Suprapubic skin (tissue), 4 donors: ENCODE data around the gene TOX3. TPM values are rescaled to one million over a fixed set of nuclear protein-coding genes. Genes with fewer than 3 reads are reported as not detected.

ENCODE experiments used
- DNase-seq, 2 donors: peaks; one replicate each; pipeline ENCODE4 v3.0.0-alpha.2; 2019; ENCODE audit warnings: low spot score in 2 of 2
- H3K27ac ChIP-seq: fragments of 200-600 bp; sonication (generic); one replicate; pipeline ENCODE4 v1.5.1; 2019
- H3K27me3 ChIP-seq: fragments of 200-600 bp; sonication (generic); one replicate; pipeline ENCODE4 v1.5.1; 2019
- H3K36me3 ChIP-seq: fragments of 200-600 bp; sonication (generic); one replicate; pipeline ENCODE4 v1.5.1; 2019
- H3K4me1 ChIP-seq: fragments of 200-600 bp; sonication (generic); one replicate; pipeline ENCODE4 v1.5.1; 2019
- H3K4me3 ChIP-seq: fragments of 200-600 bp; sonication (generic); one replicate; pipeline ENCODE4 v1.5.1; 2019; ENCODE audit warnings: mild to moderate bottlenecking
- H3K9me3 ChIP-seq: fragments of 200-600 bp; sonication (generic); one replicate; pipeline ENCODE4 v1.5.1; 2019
- CTCF ChIP-seq, 2 donors: fragments of 200-600 bp in 1 of 2; fragments of 450-650 bp in 1 of 2; sonication (generic) in 1 of 2; IDR thresholded peaks; one replicate each; pipeline ENCODE4 v1.5.1; 2016 to 2019; ENCODE audit warnings: antibody characterized with exemption in 2 of 2, mild to moderate bottlenecking in 1 of 2, moderate library complexity in 1 of 2
- EP300 ChIP-seq: sonication (generic); formaldehyde crosslinking; IDR thresholded peaks from one replicate; pipeline ENCODE4 v1.6.1; 2017; ENCODE audit warnings: antibody characterized with exemption
- POLR2A ChIP-seq, 2 donors: fragments of 450-650 bp; IDR thresholded peaks; one replicate each; pipeline ENCODE4 v1.6.1; 2017; ENCODE audit warnings: antibody characterized with exemption in 2 of 2, mild to moderate bottlenecking in 2 of 2, moderate library complexity in 2 of 2
- POLR2AphosphoS5 ChIP-seq, 3 donors: sonication (generic); formaldehyde crosslinking; IDR thresholded peaks; one replicate each; pipeline ENCODE4 v1.6.1; 2017; ENCODE audit warnings: antibody characterized with exemption in 3 of 3
- WGBS: methylation state at CpG from one replicate; pipeline ENCODE4 v1.1.5; 2018; 5-methylcytosine and 5-hydroxymethylcytosine counted together
- total RNA-seq, 4 donors: library from RNA; depleted of rRNA; stranded (reverse); fragments of >200 nt; gene quantifications; one replicate each; pipeline ENCODE4 v1.1.0, GENCODE V29; 2016

Gene TOX3
- total RNA-seq, 4 donors from 2014 or later: 1.6 to 4.9 (median 4.8) TPM

GRCh38 chr16:52556083-52556482 is 9.1 kb upstream of the TOX3 start:
- no peak for TF ChIP-seq CTCF (IDR thresholded peaks at IDR 0.05)
- TF ChIP-seq POLR2AphosphoS5 (IDR thresholded peaks at IDR 0.05): no peak
- TF ChIP-seq POLR2A (IDR thresholded peaks at IDR 0.05): no peak
- TF ChIP-seq EP300: no peak
- WGBS: 85% methylated on average over 1 of the region's 1 CpG
- Histone ChIP-seq H3K27me3 (peaks cover 3% of the 10 kb centered on the region), H3K4me3 (no peak overlapping the region), H3K4me1 (no peaks in the 10 kb centered on the region), H3K36me3 (no peaks in the 10 kb centered on the region), H3K27ac (no peak overlapping the region), H3K9me3 (no peaks in the 10 kb centered on the region)
- no peak for DNase-seq

- Histone ChIP-seq H3K36me3 (no peaks in the 10 kb centered on the region), H3K9me3 (no peaks in the 10 kb centered on the region)
- TF ChIP-seq CTCF (IDR thresholded peaks at IDR 0.05): no peak
- no peak for TF ChIP-seq EP300
- no peak for TF ChIP-seq POLR2AphosphoS5 (IDR thresholded peaks at IDR 0.05)
Observed at GRCh38 chr16:52555572-52555971, 8.6 kb upstream of the TOX3 start.

GRCh38 chr16:52554334-52554733 is 7.4 kb upstream of the TOX3 start:
- Histone ChIP-seq H3K4me3 (no peak overlapping the region), H3K4me1 (no peaks in the 10 kb centered on the region), H3K27ac (no peak overlapping the region), H3K36me3 (no peaks in the 10 kb centered on the region), H3K9me3 (no peaks in the 10 kb centered on the region), H3K27me3 (peaks cover 11% of the 10 kb centered on the region)
- TF ChIP-seq POLR2AphosphoS5 (IDR thresholded peaks at IDR 0.05): no peak
- no peak for TF ChIP-seq CTCF (IDR thresholded peaks at IDR 0.05)
- TF ChIP-seq POLR2A (IDR thresholded peaks at IDR 0.05): no peak
- no peak for TF ChIP-seq EP300
- DNase-seq: no peak
- 63% methylated on average over 1 of the region's 1 CpG for WGBS

More at GRCh38 chr16:52555572-52555971, 8.6 kb upstream of the TOX3 start:
- peaks cover 6% of the 10 kb centered on the region for H3K27me3 ChIP-seq
- H3K4me3 ChIP-seq: no peak overlapping the region
- no peaks in the 10 kb centered on the region for H3K4me1 ChIP-seq
- DNase-seq: no peak
- H3K27ac ChIP-seq: no peak overlapping the region

- 85% methylated on average over 2 of the region's 2 CpGs for WGBS
- TF ChIP-seq POLR2A (IDR thresholded peaks at IDR 0.05): no peak
- no peak for TF ChIP-seq POLR2AphosphoS5 (IDR thresholded peaks at IDR 0.05)
- TF ChIP-seq CTCF (IDR thresholded peaks at IDR 0.05): no peak
- no peak for TF ChIP-seq EP300
- Histone ChIP-seq H3K4me3 (no peak overlapping the region), H3K9me3 (no peaks in the 10 kb centered on the region), H3K4me1 (no peaks in the 10 kb centered on the region), H3K27ac (no peak overlapping the region), H3K36me3 (no peaks in the 10 kb centered on the region), H3K27me3 (peaks cover 20% of the 10 kb centered on the region)
- DNase-seq: no peak
Observed at GRCh38 chr16:52553322-52553721, 6.4 kb upstream of the TOX3 start.

- WGBS: 42% methylated on average over 5 of the region's 5 CpGs
Observed at GRCh38 chr16:52552643-52553042, 5.7 kb upstream of the TOX3 start.

More at GRCh38 chr16:52552643-52553042, 5.7 kb upstream of the TOX3 start:
- no peak for DNase-seq
- Histone ChIP-seq H3K27me3 (peaks cover 25% of the 10 kb centered on the region), H3K36me3 (no peaks in the 10 kb centered on the region), H3K4me1 (peaks cover 4% of the 10 kb centered on the region), H3K4me3 (no peak overlapping the region), H3K27ac (no peak overlapping the region), H3K9me3 (no peaks in the 10 kb centered on the region)
- TF ChIP-seq POLR2A (IDR thresholded peaks at IDR 0.05): no peak
- no peak for TF ChIP-seq CTCF (IDR thresholded peaks at IDR 0.05)
- TF ChIP-seq EP300: no peak
- TF ChIP-seq POLR2AphosphoS5 (IDR thresholded peaks at IDR 0.05): no peak
